Gastroesophageal sphincter (tissue), 3 donors: ENCODE data around the gene PKD2.

Experiments
- POLR2A ChIP-seq, 2 donors: fragments of 450-650 bp; IDR thresholded peaks; one replicate each; pipeline ENCODE4 v1.6.1; 2017; ENCODE audit warnings: antibody characterized with exemption in 2 of 2, mild to moderate bottlenecking in 2 of 2, moderate library complexity in 1 of 2
- POLR2AphosphoS5 ChIP-seq: sonication (generic); formaldehyde crosslinking; IDR thresholded peaks from one replicate; pipeline ENCODE4 v1.6.1; 2017; ENCODE audit warnings: antibody characterized with exemption
- TF ChIP-seq, protein P1 (sequence below), 4 experiments: fragments of 200-600 bp in 2 of 4; fragments of 450-650 bp in 2 of 4; sonication (generic) in 1 of 4; IDR thresholded peaks; one replicate each; pipeline ENCODE4 v1.5.1; 2017 to 2019; ENCODE audit warnings: antibody characterized with exemption in 4 of 4, mild to moderate bottlenecking in 2 of 4, moderate library complexity in 2 of 4

DNA sequence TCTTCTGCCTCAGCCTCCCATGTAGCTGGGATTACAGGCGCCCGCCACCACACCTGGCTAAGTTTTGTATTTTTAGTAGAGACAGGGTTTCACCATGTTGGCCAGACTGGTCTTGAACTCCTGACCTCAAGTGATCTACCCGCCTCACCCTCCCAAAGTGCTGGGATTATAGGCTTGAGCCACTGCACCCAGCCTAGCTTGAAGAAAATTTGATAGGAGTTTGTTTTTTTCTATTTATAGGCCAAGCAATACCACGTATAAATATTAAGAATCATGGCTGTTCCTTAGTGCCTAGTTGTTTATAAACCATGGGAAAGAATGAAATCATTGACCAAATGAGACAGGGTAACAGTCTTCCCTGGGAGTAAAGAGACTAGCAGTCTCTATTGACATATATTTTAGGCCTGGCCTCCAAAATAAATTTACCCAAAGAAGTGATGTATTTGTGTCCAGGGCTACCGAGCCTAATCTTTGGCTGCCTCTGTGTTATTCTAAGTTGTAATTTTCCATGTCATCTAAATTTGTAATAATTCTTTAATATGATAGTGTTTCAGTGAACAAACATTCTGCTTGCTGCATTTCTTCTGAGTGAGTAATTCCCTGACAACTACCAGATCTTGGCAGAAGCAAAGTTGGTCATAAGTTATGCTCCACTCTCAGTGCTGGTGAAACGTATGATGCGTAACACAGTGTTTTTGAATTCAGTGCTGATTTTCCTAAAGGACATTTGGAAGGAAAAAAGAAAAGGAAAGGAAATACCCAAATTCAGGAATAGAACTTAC, 10.3 kb downstream of the PKD2 start:
- TF ChIP-seq, protein P1, sequence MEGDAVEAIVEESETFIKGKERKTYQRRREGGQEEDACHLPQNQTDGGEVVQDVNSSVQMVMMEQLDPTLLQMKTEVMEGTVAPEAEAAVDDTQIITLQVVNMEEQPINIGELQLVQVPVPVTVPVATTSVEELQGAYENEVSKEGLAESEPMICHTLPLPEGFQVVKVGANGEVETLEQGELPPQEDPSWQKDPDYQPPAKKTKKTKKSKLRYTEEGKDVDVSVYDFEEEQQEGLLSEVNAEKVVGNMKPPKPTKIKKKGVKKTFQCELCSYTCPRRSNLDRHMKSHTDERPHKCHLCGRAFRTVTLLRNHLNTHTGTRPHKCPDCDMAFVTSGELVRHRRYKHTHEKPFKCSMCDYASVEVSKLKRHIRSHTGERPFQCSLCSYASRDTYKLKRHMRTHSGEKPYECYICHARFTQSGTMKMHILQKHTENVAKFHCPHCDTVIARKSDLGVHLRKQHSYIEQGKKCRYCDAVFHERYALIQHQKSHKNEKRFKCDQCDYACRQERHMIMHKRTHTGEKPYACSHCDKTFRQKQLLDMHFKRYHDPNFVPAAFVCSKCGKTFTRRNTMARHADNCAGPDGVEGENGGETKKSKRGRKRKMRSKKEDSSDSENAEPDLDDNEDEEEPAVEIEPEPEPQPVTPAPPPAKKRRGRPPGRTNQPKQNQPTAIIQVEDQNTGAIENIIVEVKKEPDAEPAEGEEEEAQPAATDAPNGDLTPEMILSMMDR (IDR thresholded peaks at IDR 0.05) = no peak
- TF ChIP-seq POLR2AphosphoS5 = peak; percentile 95
- TF ChIP-seq POLR2A (IDR thresholded peaks at IDR 0.05) = no peak
